K562 (cell line): ENCODE results near the gene CCL16. TPM values are rescaled to one million over a fixed set of nuclear protein-coding genes. Genes with fewer than 3 reads are reported as not detected.

Experiments used
- ATAC-seq: fragments of 200-7000 bp; cut with Tn5 transposase; 3 replicates; pipeline ENCODE4 v1.9.1; 2020; ENCODE audit warnings: moderate library complexity
- BruUV-seq: library from RNA; stranded (reverse); fragments of 400-500 nt; replicated peaks from 2 replicates; lab custom pipeline; 2021; lab: Mats Ljungman, UMichigan
- CTCF ChIA-PET: fragments of 300-600 bp; formaldehyde crosslinking; extraction: SDS; loops from one replicate; lab custom pipeline; 2021; ENCODE audit warnings: low intra/inter-chr PET ratio; lab: Yijun Ruan, JAX
- POLR2A ChIA-PET: fragments of 300-600, 350-650 bp; sonication (Branson Sonifier 250); formaldehyde crosslinking; extraction: SDS; loops from one replicate; lab custom pipeline; 2021; ENCODE audit warnings: antibody characterized with exemption, inconsistent platforms; lab: Yijun Ruan, JAX
- DNase-seq, 4 experiments: peaks; one replicate each; pipeline versions ENCODE4 v3.0.0 to v3.0.0-alpha.2; 2011 to 2018; ENCODE audit warnings: low spot score in 3 of 4, mixed read lengths in 3 of 4; ENCODE audit errors: extremely low read depth in 1 of 4
- FAIRE-seq: peaks from 2 replicates; lab custom pipeline; 2011; peaks lifted over from hg19 to GRCh38; lab: Jason Lieb, UNC
- H2AFZ ChIP-seq: 2 replicates; pipeline ENCODE4 v1.6.0; 2011; ENCODE audit warnings: low read depth, low read length, control low read depth, inconsistent platforms
- H3K27ac ChIP-seq: fragments of 200-600 bp; 3 replicates; pipeline ENCODE4 v1.8.0; 2011; ENCODE audit warnings: low read depth, mild to moderate bottlenecking, control low read depth, inconsistent platforms, low read length, moderate library complexity, mixed read lengths; ENCODE audit errors: extremely low read depth
- H3K27me3 ChIP-seq, 2 experiments: fragments of 300-600 bp in 1 of 2; 2 replicates in 1 of 2; 3 replicates in 1 of 2; pipeline versions ENCODE4 v1.6.0 to v1.8.0; 2011; ENCODE audit warnings: inconsistent platforms in 2 of 2, low read length in 2 of 2, mild to moderate bottlenecking in 1 of 2, mixed read lengths in 1 of 2, moderate library complexity in 1 of 2; ENCODE audit not compliant: control insufficient read depth in 2 of 2, insufficient read depth in 2 of 2
- H3K36me3 ChIP-seq: fragments of 300-600 bp; 3 replicates; pipeline ENCODE4 v1.8.0; 2011; ENCODE audit warnings: mild to moderate bottlenecking, low read length, inconsistent platforms; ENCODE audit not compliant: control insufficient read depth, insufficient read depth
- H3K4me1 ChIP-seq, 2 experiments: fragments of 200-600 bp in 1 of 2; replicated peaks in 1 of 2; 2 replicates in 1 of 2; 3 replicates in 1 of 2; pipeline versions ENCODE4 v1.5.1 to v1.8.0; 2011; ENCODE audit warnings: inconsistent platforms in 2 of 2, low read length in 2 of 2, mild to moderate bottlenecking in 1 of 2, mixed read lengths in 1 of 2, moderate library complexity in 1 of 2; ENCODE audit not compliant: control insufficient read depth in 2 of 2, insufficient read depth in 2 of 2
- H3K4me2 ChIP-seq: 2 replicates; pipeline ENCODE4 v1.6.1; 2011; ENCODE audit warnings: low read length, control low read depth, inconsistent platforms, mixed read lengths; ENCODE audit not compliant: insufficient read depth
- H3K4me3 ChIP-seq: fragments of 200-600 bp; sonication (generic), shearing (Covaris generic); 2 replicates; pipeline ENCODE4 v1.5.1; 2016; ENCODE audit warnings: control low read depth, inconsistent platforms
- H3K79me2 ChIP-seq: fragments of 200-600 bp; 3 replicates; pipeline ENCODE4 v1.8.0; 2011; ENCODE audit warnings: low read length, inconsistent platforms; ENCODE audit not compliant: control insufficient read depth, insufficient read depth
- H3K9ac ChIP-seq, 2 experiments: 2 replicates each; pipeline versions ENCODE4 v1.6.0 to v1.6.1; 2011; ENCODE audit warnings: low read depth in 2 of 2, low read length in 2 of 2, control low read depth in 1 of 2, inconsistent platforms in 1 of 2, mild to moderate bottlenecking in 1 of 2, mixed read lengths in 1 of 2; ENCODE audit not compliant: insufficient read depth in 1 of 2
- H3K9me1 ChIP-seq: one replicate; pipeline ENCODE4 v1.6.0; 2011; ENCODE audit warnings: inconsistent platforms, mild to moderate bottlenecking, low read length, moderate library complexity; ENCODE audit not compliant: control insufficient read depth, insufficient read depth
- H3K9me3 ChIP-seq: replicated peaks from 2 replicates; pipeline ENCODE4 v1.5.1; 2011; ENCODE audit warnings: low read depth, low read length, inconsistent platforms; ENCODE audit not compliant: control insufficient read depth, insufficient read depth
- H4K20me1 ChIP-seq: replicated peaks from 2 replicates; pipeline ENCODE4 v1.6.1; 2011; ENCODE audit warnings: low read length, inconsistent platforms, mixed read lengths; ENCODE audit not compliant: control insufficient read depth, insufficient read depth
- ARHGAP35 ChIP-seq: fragments of 450-650 bp; IDR thresholded peaks from 2 replicates; pipeline ENCODE4 v1.6.1; 2018; ENCODE audit not compliant: partially characterized antibody
- CHD1 ChIP-seq: fragments of 200-600 bp; sonication (generic); IDR thresholded peaks from one replicate; pipeline ENCODE4 v1.6.1; 2012; ENCODE audit warnings: mild to moderate bottlenecking, moderate library complexity, low read length, inconsistent platforms
- E2F5 ChIP-seq: sonication (generic); formaldehyde crosslinking; IDR thresholded peaks from 2 replicates; pipeline ENCODE4 v1.8.0; 2022; ENCODE audit warnings: mild to moderate bottlenecking, missing genetic modification reagents
- EWSR1 ChIP-seq: fragments of 450-650 bp; IDR thresholded peaks from 2 replicates; pipeline ENCODE4 v1.6.1; 2018; ENCODE audit warnings: borderline replicate concordance, mild to moderate bottlenecking, low read depth, moderate library complexity; ENCODE audit not compliant: partially characterized antibody
- GATA2 ChIP-seq: sonication (generic); formaldehyde crosslinking; IDR thresholded peaks from 2 replicates; pipeline ENCODE4 v1.4.0; 2020; ENCODE audit warnings: mild to moderate bottlenecking, missing genetic modification reagents
- NFRKB ChIP-seq: fragments of 450-650 bp; IDR thresholded peaks from 2 replicates; pipeline ENCODE4 v1.6.1; 2016; ENCODE audit warnings: low read depth
- POLR2AphosphoS5 ChIP-seq: IDR thresholded peaks from 2 replicates; pipeline ENCODE4 v1.6.1; 2011; ENCODE audit warnings: mild to moderate bottlenecking, low read depth, low read length, moderate library complexity; ENCODE audit not compliant: control insufficient read depth, insufficient read depth
- SETDB1 ChIP-seq: IDR thresholded peaks from one replicate; pipeline ENCODE4 v1.6.1; 2012; ENCODE audit warnings: low read length, control low read depth, inconsistent platforms
- SLC30A9 ChIP-seq: fragments of 250-450 bp; sonication (Bioruptor Pico); IDR thresholded peaks from 2 replicates; pipeline ENCODE4 v1.8.0; 2022; ENCODE audit warnings: mild to moderate bottlenecking, moderate library complexity
- YY1 ChIP-seq, 3 experiments: IDR thresholded peaks; 2 replicates each; pipeline ENCODE4 v1.6.1; 2011; ENCODE audit warnings: low read length in 2 of 3, mild to moderate bottlenecking in 2 of 3, moderate library complexity in 2 of 3, borderline replicate concordance in 1 of 3, control low read depth in 1 of 3, low read depth in 1 of 3; ENCODE audit not compliant: insufficient read depth in 3 of 3, insufficient replicate concordance in 2 of 3, control insufficient read depth in 1 of 3, insufficient read length in 1 of 3; ENCODE audit errors: extremely low read depth in 1 of 3
- ZBTB8A ChIP-seq: fragments of 450-650 bp; IDR thresholded peaks from 2 replicates; pipeline ENCODE4 v1.6.1; 2018; ENCODE audit warnings: mild to moderate bottlenecking, moderate library complexity; ENCODE audit not compliant: partially characterized antibody
- ZNF316 ChIP-seq: fragments of 450-650 bp; IDR thresholded peaks from 2 replicates; pipeline ENCODE4 v1.6.1; 2016
- WGBS: fragments of 100-300 bp; shearing (Covaris generic); methylation state at CpG from one replicate; pipeline ENCODE4 v1.1.6; 2016; ENCODE audit warnings: low coverage, mixed read lengths; ENCODE audit not compliant: insufficient coverage; ENCODE audit errors: missing lambda C conversion rate; 5-methylcytosine and 5-hydroxymethylcytosine counted together
- in situ Hi-C: fragments of 300-500 bp; cut with MboI; formaldehyde crosslinking; loops from 4 replicates; pipeline ENCODE4 v1.15.0; 2018; ENCODE audit warnings: inconsistent platforms, mixed read lengths
- intact Hi-C: fragments of 100-400 bp; cut with micrococcal nuclease; formaldehyde crosslinking; loops from 2 replicates; pipeline ENCODE4 v1.14.2; 2022
- polyA plus RNA-seq, 8 experiments: library from polyadenylated mRNA; depleted of rRNA in 4 of 8; stranded (reverse) in 5 of 8; unstranded in 3 of 8; fragments of >200 nt; fragmentation: Nextera tagmentation in 2 of 8; fragmentation: Illumina TruSeq in 1 of 8; extraction: Ambion mirVana in 2 of 8; extraction: Trizol in 1 of 8; gene quantifications; 2 replicates each; pipeline versions ENCODE4 v1.2.1 to v1.2.3, GENCODE V29; 2011 to 2014; ENCODE audit warnings: inconsistent platforms in 1 of 8, missing spikeins in 1 of 8
- total RNA-seq, 7 experiments: library from RNA; depleted of rRNA in 6 of 7; stranded (reverse); fragments of >200 nt in 6 of 7; fragmentation: Illumina TruSeq in 2 of 7; extraction: Trizol in 2 of 7; gene quantifications; 2 replicates each; pipeline versions ENCODE4 v1.2.1 to v1.2.3, GENCODE V29; 2011 to 2021; ENCODE audit warnings: low replicate concordance in 1 of 7

CCL16 gene
- total and polyA plus RNA-seq, 9 of the 15 experiments (the other 6 are each of a cell fraction or from before 2014, with no cell fraction given), result not detected

- TF ChIP-seq SLC30A9 (CRISPR knock-in tag) (no peak), POLR2AphosphoS5 (no peak), SETDB1 (no peak), EWSR1 (no peak), NFRKB (no peak), ZNF316 (no peak), YY1 (IDR thresholded peaks at IDR 0.05; ENCODE audit: borderline replicate concordance in 1 of 3, control insufficient read depth in 1 of 3, extremely low read depth in 1 of 3, insufficient read depth in 3 of 3, insufficient read length in 1 of 3, insufficient replicate concordance in 2 of 3, low read depth in 1 of 3, low read length in 2 of 3) (no peak), CHD1 (no peak), ZBTB8A (no peak), E2F5 (CRISPR knock-in tag) (no peak), GATA2 (CRISPR knock-in tag) (no peak), ARHGAP35 (no peak)
- no TSS peak for BruUV-seq
- no peak for ATAC-seq
- Histone ChIP-seq H3K4me1 (no peaks in the 10 kb centered on the region), H3K9me1 (no peaks in the 10 kb centered on the region), H3K36me3 (no peaks in the 10 kb centered on the region), H3K79me2 (no peaks in the 10 kb centered on the region), H3K27ac (no peak within 1 kb of the TSS), H2AFZ (no peak within 1 kb of the TSS), H3K9ac (no peak within 1 kb of the TSS), H3K4me3 (no peak within 1 kb of the TSS), H3K27me3 (peaks cover 9 to 12% of the 10 kb centered on the region in 2 experiments; a peak in 3 of 5 replicates), H4K20me1 (no peaks in the 10 kb centered on the region), H3K4me2 (no peak within 1 kb of the TSS), H3K9me3 (no peaks in the 10 kb centered on the region)
- DNase-seq, result no peak
- FAIRE-seq, result no peak
- ChIA-PET POLR2A (interaction anchor here (0.8 kb wide), 1 partner anchor 484 kb away, joined by 4 read pairs; no protein-coding TSS in a partner anchor), CTCF (no interaction called here)
- in situ Hi-C loops (no loop called here), intact Hi-C loops (no loop called here)
- 3% methylated on average over 6 of the region's 6 CpGs for WGBS
Measured at GRCh38 chr17:36001110-36001771, 19.9 kb upstream of the CCL16 start, which contains the start of gene CCL15. Gene CCL15 (minus strand): TSS chr17:36001553. CDS start chr17:36001492, 61 bp downstream.
